ENCODE results near the gene DDX52.
A peak's percentile ranks its signal among the peaks of the same experiment; 100 is the strongest.
"Not testable (repeated sequence)": the region's sequence is repeated elsewhere in the genome, so short reads cannot be mapped to it uniquely, and the experiment has no call there.

The DDX52 gene

GRCh38 chr17:37614391-37614790, 28.9 kb downstream of the DDX52 start:
- Histone ChIP-seq H3K27me3 (ENCODE audit: control insufficient read depth, insufficient read depth, low read length, poor library complexity, severe bottlenecking) (no peaks in the 10 kb centered on the region), H3K4me1 (ENCODE audit: control insufficient read depth, insufficient read depth, low read length) (no peaks in the 10 kb centered on the region), H3K36me3 (ENCODE audit: control insufficient read depth, insufficient read depth, low read length) (peaks cover 24% of the 10 kb centered on the region), H3K27ac (ENCODE audit: insufficient read depth, low read depth, low read length, poor library complexity, severe bottlenecking) (no peak overlapping the region), H3K4me3 (ENCODE audit: insufficient read depth, low read depth, low read length) (no peak overlapping the region), H3K9me3 (ENCODE audit: control insufficient read depth, low read length) (no peaks in the 10 kb centered on the region)
- 96 to 97% methylated on average over 4 to 5 of the region's 5 CpGs for WGBS, 2 experiments

DNA sequence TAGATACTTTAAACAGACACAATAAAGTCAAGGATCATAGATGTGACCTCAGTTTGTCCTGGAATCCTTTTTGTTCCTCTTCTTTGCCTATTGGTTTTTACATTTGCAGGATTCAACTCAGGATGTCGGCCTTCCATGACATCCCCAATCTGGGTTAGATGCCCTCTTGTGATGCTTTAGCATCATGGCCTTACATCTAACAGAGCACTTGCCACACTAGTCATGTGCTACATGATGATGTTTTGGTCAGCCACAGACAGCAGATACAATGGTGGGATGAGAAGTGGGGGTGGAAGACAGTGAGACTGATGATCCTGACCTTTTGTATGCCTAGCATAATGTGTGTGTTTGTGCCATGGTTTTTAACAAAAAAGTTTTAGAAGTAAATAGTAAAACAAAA, 32.3 kb downstream of the DDX52 start:
- WGBS, 2 experiments: 92 to 93% methylated on average over 1 of the region's 1 CpG

GRCh38 chr17:37610041-37610420, 33.2 kb downstream of the DDX52 start:
- H3K4me1 ChIP-seq (ENCODE audit: control insufficient read depth, insufficient read depth, low read length); H3K27me3 ChIP-seq (ENCODE audit: control insufficient read depth, insufficient read depth, low read length, poor library complexity, severe bottlenecking); H3K9me3 ChIP-seq (ENCODE audit: control insufficient read depth, low read length): not testable (repeated sequence)
- WGBS, 2 experiments: 93 to 94% methylated on average over 4 of the region's 5 CpGs
- H3K36me3 ChIP-seq (ENCODE audit: control insufficient read depth, insufficient read depth, low read length): peaks cover 17% of the 10 kb centered on the region
- peak overlapping the region; percentile 84 for H3K27ac ChIP-seq (ENCODE audit: insufficient read depth, low read depth, low read length, poor library complexity, severe bottlenecking)
- peak overlapping the region; percentile 65 for H3K4me3 ChIP-seq (ENCODE audit: insufficient read depth, low read depth, low read length)

More for the DNA sequence above, 32.3 kb downstream of the DDX52 start:
- Histone ChIP-seq H3K36me3 (ENCODE audit: control insufficient read depth, insufficient read depth, low read length) (peaks cover 21% of the 10 kb centered on the region), H3K27ac (ENCODE audit: insufficient read depth, low read depth, low read length, poor library complexity, severe bottlenecking) (no peak overlapping the region), H3K4me3 (ENCODE audit: insufficient read depth, low read depth, low read length) (no peak overlapping the region), H3K4me1 (ENCODE audit: control insufficient read depth, insufficient read depth, low read length) (no peaks in the 10 kb centered on the region), H3K9me3 (ENCODE audit: control insufficient read depth, low read length) (no peaks in the 10 kb centered on the region), H3K27me3 (ENCODE audit: control insufficient read depth, insufficient read depth, low read length, poor library complexity, severe bottlenecking) (no peaks in the 10 kb centered on the region)

GRCh38 chr17:37609170-37610040, 33.8 kb downstream of the DDX52 start, which contains the start of gene SYNRG:
SYNRG (minus strand) TSS chr17:37609418; CDS start chr17:37609355, 63 bp downstream.
- H3K27me3 ChIP-seq (ENCODE audit: control insufficient read depth, insufficient read depth, low read length, poor library complexity, severe bottlenecking): no peaks in the 10 kb centered on the region
- H3K27ac ChIP-seq (ENCODE audit: insufficient read depth, low read depth, low read length, poor library complexity, severe bottlenecking): peak within 1 kb of the TSS; percentile 84
- H3K4me3 ChIP-seq (ENCODE audit: insufficient read depth, low read depth, low read length): peak within 1 kb of the TSS; percentile 65
- peaks cover 11% of the 10 kb centered on the region for H3K36me3 ChIP-seq (ENCODE audit: control insufficient read depth, insufficient read depth, low read length)
- WGBS, 2 experiments: 3% methylated on average over 60 of the region's 60 CpGs
- H3K9me3 ChIP-seq (ENCODE audit: control insufficient read depth, low read length): no peaks in the 10 kb centered on the region
- H3K4me1 ChIP-seq (ENCODE audit: control insufficient read depth, insufficient read depth, low read length): no peaks in the 10 kb centered on the region

DNA sequence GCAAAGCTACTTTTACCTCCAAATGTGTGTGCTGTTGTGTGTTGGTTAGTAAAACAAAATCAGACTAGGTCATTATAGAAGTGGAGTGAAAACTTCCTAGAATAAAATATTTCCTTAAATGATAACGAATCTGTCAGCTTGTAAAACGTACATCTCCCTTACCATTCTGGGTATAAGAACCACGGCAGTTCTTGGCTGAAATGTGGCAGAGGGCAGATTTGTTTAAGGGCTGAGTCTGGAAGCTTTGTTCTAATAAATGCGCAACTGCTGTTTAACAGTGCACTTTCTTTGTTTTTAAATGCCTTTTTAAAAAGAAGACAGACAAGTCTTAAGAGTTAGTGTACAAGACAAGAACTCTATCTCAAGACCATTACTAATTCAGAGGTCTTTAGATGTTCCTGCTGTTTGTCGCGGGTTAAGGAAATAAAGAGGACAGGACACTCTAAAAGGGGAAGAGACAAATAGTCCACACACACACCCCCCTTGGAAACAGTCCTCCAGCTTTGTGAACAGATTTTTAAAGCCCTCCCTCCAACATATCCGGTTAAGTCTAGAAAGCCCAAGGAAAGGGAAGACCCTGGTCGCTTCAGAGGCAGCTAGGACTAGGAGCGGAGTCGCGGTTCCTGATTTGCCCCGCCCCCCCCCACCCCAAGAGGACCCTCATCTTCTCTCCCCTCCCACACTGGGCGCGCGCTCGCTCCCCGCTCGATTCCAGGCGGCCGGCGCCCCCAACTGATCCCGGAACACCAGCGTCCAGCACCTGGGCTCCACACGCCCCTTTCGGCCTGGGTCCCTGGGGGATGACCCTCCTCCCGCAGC, 34.7 kb downstream of the DDX52 start:
- peaks cover 9% of the 10 kb centered on the region for H3K36me3 ChIP-seq (ENCODE audit: control insufficient read depth, insufficient read depth, low read length)
- peak overlapping the region; percentile 68 for H3K27ac ChIP-seq (ENCODE audit: insufficient read depth, low read depth, low read length, poor library complexity, severe bottlenecking)
- no peaks in the 10 kb centered on the region for H3K9me3 ChIP-seq (ENCODE audit: control insufficient read depth, low read length)
- peak overlapping the region; percentile 65 for H3K4me3 ChIP-seq (ENCODE audit: insufficient read depth, low read depth, low read length)
- 6 to 9% methylated on average over 24 to 26 of the region's 26 CpGs for WGBS, 2 experiments
- H3K4me1 ChIP-seq (ENCODE audit: control insufficient read depth, insufficient read depth, low read length): no peaks in the 10 kb centered on the region
- H3K27me3 ChIP-seq (ENCODE audit: control insufficient read depth, insufficient read depth, low read length, poor library complexity, severe bottlenecking): no peaks in the 10 kb centered on the region

DNA sequence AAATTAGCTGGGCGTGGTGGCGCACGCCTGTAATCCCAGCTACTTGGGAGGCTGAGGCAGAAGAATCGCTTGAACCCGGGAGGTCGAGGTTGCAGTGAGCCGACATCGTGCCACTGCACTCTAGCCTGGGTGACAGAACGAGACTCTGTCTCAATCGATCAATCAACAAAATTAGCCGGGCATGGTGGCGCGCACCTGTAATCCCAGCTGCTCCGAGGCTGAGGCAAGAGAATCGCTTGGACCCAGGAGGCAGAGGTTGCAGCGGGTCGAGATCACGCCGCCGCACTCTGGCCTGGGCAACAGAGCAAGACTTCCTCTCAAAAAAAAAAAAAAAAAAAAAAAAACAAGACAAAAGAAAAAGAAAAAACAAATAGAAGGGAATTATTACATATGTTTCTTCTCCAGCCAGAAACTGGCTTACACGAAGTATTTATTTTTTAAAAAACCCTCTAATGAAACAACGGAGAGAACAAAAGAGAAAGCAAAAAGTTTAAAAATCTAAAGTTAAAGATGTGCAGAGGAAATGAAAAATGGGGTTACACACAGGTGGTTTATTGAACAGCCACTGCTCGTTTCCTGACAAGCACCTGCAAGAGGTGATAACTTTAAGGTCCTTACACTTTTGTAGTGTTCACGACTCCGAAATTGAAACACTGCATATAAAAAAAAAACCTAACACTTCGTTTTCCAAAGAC, 35.5 kb downstream of the DDX52 start:
- Histone ChIP-seq H3K4me3 (ENCODE audit: insufficient read depth, low read depth, low read length) (peak overlapping the region; percentile 65), H3K4me1 (ENCODE audit: control insufficient read depth, insufficient read depth, low read length) (no peaks in the 10 kb centered on the region), H3K9me3 (ENCODE audit: control insufficient read depth, low read length) (no peaks in the 10 kb centered on the region), H3K27ac (ENCODE audit: insufficient read depth, low read depth, low read length, poor library complexity, severe bottlenecking) (no peak overlapping the region), H3K36me3 (ENCODE audit: control insufficient read depth, insufficient read depth, low read length) (peaks cover 6% of the 10 kb centered on the region), H3K27me3 (ENCODE audit: control insufficient read depth, insufficient read depth, low read length, poor library complexity, severe bottlenecking) (no peaks in the 10 kb centered on the region)
- WGBS, 2 experiments: 92 to 93% methylated on average over 23 to 25 of the region's 26 CpGs

DNA sequence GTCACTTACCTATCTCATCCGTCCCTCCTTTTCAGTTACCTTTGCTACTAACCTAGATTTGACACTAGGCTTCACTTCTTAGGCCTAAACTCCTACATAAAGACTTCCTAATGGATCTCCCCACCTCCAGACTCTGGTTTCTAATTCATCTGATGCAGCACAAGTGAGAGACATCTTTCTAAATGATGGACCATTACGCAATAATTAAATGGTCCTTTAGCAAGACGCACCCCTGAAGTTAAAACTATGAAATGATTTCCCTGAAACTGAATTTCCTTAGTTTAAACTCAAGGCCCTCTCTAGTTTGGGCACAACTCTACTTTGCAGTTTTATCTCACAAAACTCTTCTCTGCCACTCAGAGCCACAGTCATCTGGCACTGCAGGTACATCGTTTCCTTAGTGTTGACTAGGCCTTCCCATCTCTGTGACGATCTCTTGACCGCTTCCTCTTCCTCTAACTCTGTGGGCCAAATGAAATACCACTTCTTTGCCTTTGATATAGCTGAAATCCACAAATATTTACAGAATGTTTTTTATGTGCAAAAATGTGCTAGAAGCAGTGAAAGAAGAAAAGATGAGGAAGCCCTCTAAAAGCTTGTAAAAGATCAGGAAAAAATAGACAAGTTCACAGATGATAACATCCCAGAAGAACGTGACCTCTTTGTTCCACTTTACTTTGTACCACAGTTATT, 37.3 kb downstream of the DDX52 start:
- H3K36me3 ChIP-seq (ENCODE audit: control insufficient read depth, insufficient read depth, low read length): peaks cover 6% of the 10 kb centered on the region
- H3K27me3 ChIP-seq (ENCODE audit: control insufficient read depth, insufficient read depth, low read length, poor library complexity, severe bottlenecking): no peaks in the 10 kb centered on the region
- H3K4me1 ChIP-seq (ENCODE audit: control insufficient read depth, insufficient read depth, low read length): no peaks in the 10 kb centered on the region
- H3K27ac ChIP-seq (ENCODE audit: insufficient read depth, low read depth, low read length, poor library complexity, severe bottlenecking): no peak overlapping the region
- no peaks in the 10 kb centered on the region for H3K9me3 ChIP-seq (ENCODE audit: control insufficient read depth, low read length)
- H3K4me3 ChIP-seq (ENCODE audit: insufficient read depth, low read depth, low read length): no peak overlapping the region
- WGBS, 2 experiments: 94 to 95% methylated on average over 7 of the region's 7 CpGs

DNA sequence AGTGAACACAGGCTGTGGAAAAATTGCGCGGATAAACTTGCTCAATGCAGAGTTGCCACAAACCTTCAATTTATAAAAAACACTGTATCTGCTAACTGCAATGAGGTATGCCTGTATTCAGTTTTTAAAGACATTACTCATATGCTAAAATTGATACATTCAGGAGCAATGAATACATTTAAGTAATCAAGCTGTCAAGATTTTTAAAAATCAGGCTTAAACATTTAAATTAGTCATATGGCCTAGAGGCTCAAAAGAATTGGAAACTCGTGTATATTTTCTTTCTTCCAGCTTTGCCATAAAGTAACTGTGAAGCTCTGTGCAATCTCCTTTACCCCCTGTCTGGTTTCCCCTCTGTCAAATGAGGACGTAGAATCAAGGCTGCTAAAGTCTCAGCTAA, 38.2 kb downstream of the DDX52 start:
- 94 to 99% methylated on average over 4 of the region's 4 CpGs for WGBS, 2 experiments
- no peaks in the 10 kb centered on the region for H3K27me3 ChIP-seq (ENCODE audit: control insufficient read depth, insufficient read depth, low read length, poor library complexity, severe bottlenecking)
- H3K9me3 ChIP-seq (ENCODE audit: control insufficient read depth, low read length): no peaks in the 10 kb centered on the region
- H3K27ac ChIP-seq (ENCODE audit: insufficient read depth, low read depth, low read length, poor library complexity, severe bottlenecking): no peak overlapping the region
- peaks cover 6% of the 10 kb centered on the region for H3K36me3 ChIP-seq (ENCODE audit: control insufficient read depth, insufficient read depth, low read length)
- H3K4me3 ChIP-seq (ENCODE audit: insufficient read depth, low read depth, low read length): no peak overlapping the region
- no peaks in the 10 kb centered on the region for H3K4me1 ChIP-seq (ENCODE audit: control insufficient read depth, insufficient read depth, low read length)

- Histone ChIP-seq H3K4me3 (ENCODE audit: insufficient read depth, low read depth, low read length) (no peak overlapping the region), H3K4me1 (ENCODE audit: control insufficient read depth, insufficient read depth, low read length) (no peaks in the 10 kb centered on the region), H3K27ac (ENCODE audit: insufficient read depth, low read depth, low read length, poor library complexity, severe bottlenecking) (no peak overlapping the region), H3K27me3 (ENCODE audit: control insufficient read depth, insufficient read depth, low read length, poor library complexity, severe bottlenecking) (no peaks in the 10 kb centered on the region), H3K9me3 (ENCODE audit: control insufficient read depth, low read length) (no peaks in the 10 kb centered on the region), H3K36me3 (ENCODE audit: control insufficient read depth, insufficient read depth, low read length) (peaks cover 6% of the 10 kb centered on the region)
- 88 to 90% methylated on average over 5 to 6 of the region's 6 CpGs for WGBS, 2 experiments
Observed at GRCh38 chr17:37604556-37604955, 38.7 kb downstream of the DDX52 start.

Data from ectodermal cell (in vitro differentiated cells).